NCI-H2227 treated with DMSO at 0.1 percent for 48 hours (cell line): ENCODE measurements around the gene EDAR.
A peak's percentile ranks its signal among the peaks of the same experiment; 100 is the strongest.

Source experiments
- DNase-seq: peaks from one replicate; lab custom pipeline; 2025; lab: John Stamatoyannopoulos, UW

Gene EDAR

DNA sequence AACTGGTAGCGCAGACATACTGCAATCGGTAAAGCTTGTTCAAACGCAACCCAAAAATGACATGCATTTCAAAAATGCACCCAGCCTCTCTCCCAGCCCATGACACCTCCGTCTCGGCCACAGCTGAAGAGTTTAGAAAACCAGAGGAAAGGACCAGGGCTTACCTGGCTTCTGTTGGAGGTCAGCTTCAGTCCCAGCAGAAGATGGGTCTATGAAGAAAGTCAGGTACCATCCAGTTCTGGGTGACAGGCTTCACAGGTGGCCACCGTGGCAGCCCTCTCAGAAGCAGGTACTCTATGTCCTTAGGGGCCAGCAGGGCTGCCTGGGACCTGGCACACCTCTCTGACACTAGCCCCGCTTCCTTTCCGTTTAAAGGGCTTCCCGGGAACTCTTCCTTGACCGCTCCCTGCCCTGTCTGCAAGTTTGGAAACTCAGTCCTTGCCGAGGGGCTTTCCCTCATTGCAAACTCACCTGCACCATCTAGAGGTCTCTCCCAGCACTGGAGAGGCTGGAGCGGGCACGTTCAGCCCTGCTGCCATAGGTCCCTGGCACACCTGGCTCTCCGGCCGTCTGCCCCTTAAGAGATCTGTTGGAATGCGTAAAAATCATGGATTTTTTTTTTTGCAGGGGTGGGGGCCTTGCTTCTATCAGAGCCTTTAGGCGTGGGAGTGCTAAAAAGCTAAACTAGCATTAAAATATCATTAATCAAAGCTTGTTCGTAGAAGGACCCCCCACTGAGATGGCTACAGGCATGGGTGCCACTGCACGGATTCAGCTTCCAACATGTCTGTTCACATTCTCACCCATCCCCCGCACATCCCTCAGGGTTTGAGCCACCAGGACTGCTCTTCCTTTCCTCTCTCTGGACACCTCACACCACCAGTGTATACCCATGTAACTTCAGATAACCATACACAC, at the start of gene EDAR:
TSS of gene EDAR (minus strand) at position 425 of the 918 bp plus-strand sequence. CDS start 58,206 bp downstream, outside the sequence.
- peak; percentile 25 for DNase-seq

DNA sequence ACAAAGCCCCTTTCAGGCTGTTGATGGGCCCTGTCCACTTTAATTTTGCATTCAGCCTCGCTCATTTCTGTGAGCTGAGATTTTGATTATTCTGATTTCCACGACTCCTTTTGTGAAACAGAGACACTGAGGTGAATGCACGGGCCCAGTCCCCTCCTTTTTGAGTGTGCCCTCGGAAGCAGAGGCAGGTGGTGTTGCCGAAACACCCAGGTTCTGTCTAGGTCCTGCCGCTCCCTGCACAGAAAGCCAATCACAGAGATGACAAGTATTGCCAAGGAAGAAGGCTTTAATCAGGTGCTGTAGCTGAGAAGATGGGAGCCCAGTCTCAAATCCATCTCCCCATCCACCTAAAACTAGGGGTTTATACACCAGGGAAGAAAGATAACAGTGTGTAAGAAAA, 44.2 kb upstream of the EDAR start:
- no peak for DNase-seq

DNA sequence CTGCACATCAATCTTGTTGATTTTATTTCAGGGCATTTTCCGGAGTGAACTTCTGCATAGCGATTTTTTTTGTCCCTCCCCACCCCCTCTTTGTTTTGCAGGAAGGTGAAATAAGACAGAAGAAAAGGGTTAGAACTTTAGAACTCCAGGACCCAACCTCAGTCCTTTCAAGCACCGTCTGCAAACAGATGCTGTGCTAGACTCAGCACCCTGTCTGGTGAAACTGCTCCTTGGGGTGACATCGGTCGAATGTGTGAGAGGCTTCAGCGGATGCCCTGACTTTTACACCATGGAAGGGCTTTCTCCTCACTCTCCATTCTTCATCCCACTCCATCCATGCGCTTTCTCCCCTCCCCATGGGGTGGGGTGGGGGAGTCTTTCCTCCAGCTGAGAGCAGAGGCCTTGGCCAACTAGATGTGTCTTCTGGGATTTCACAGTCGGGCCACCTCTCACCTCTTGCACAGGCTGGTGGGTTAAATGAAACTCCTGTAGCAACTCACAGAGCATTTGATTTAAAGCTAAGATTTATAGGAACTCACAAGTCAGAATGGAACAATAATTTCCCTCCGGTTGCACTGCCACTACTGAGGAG, 43.3 kb upstream of the EDAR start:
- DNase-seq: no peak

- no peak for DNase-seq
Observed at GRCh38 chr2:109031476-109032228, 42.6 kb upstream of the EDAR start.

- DNase-seq: no peak
Observed at GRCh38 chr2:109030870-109031475, 42.0 kb upstream of the EDAR start.

DNA sequence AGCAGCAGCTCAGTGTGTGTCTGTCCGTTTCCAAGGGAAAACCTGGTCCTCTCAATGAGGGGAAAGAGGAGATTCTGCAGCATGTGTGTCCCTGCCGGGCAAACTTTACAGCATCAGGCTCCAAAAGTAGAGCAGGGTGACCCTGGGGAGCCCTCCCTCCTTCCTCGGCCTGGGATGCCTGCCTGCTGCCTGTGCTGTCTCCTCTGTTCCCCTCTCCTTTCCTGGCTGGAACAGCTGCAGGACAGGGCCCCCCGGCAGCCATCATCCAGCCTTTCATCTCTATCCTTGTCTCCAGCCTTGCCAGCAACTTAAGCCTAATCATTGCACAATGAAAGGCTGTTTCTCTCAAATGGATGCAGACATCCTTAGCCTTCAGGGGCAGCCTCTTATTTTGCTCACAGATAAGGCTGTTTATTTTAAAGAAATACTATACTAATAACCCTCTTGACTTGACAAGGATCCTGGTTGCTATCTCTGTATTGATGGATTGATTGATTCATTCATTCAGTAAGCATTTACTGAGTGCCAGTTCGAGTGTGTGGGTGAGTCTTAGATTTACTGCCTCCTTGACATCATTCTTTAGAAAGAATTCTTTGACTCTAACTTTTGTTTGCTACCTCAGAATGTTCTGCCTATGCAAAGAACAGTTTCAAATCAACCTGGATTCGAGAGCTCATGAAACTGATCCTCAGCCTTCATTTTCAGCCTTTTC, 40.6 kb upstream of the EDAR start:
- DNase-seq: no peak

- no peak for DNase-seq
Observed at GRCh38 chr2:109028738-109029489, 39.9 kb upstream of the EDAR start.

DNA sequence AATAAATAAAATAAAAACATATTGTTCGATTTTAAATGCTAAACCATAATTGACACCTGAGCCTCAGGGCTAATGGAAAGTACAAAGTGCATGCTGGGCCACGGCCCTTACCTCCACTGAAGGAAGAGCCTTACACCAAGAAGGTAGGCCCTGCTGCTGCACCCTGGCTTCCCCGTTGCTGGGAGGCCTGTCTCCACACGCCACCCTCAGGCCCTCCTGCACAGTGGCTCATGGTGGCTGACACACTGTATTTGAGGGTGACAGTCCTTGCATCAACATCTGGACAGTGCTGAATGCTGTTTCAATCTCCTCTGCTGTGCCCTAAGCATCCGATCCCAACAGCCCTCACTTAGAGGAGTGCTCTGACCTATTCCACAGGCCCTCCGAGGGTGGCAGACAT, 39.3 kb upstream of the EDAR start:
- no peak for DNase-seq

- no peak for DNase-seq
Observed at GRCh38 chr2:109027702-109028101, 38.7 kb upstream of the EDAR start.

DNA sequence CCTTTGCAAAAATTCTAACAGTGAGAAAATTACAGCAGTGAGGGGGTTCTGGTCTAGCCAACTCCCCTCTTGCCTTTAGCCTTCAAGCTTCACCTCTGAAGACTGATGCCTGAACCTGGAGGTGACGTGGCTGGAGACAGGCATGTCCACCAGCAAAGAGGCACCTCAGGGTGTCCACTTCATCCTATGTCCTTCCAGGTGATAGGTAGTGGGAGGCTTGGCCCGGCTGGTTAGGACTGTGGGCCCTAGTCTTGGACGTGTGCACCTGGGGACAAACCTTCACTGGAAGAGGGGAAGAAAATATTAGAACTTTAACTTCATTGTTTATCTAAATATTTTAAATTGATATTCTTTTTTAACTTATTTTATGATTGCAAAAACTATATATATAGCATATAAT, 35.5 kb upstream of the EDAR start:
- DNase-seq: no peak

DNA sequence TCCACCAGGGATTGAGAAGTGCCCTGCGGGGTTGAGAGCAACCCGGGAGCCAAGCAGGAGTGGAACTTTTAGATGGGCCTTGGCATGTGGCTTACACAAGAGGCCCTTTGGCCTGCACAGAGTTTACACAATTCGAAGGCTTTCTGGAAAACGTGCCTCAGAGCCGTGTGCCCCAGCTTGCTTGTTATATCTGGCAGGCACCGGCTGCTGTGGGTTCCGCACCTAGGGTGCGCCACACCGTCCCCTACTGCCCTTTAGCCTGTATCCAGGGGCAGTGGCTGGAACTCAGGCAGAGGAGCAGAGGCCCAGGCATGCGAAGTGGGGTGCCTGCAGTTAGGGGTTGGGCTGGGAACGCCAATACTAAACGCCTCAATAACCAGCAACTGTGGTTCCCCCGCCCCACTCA, 32.9 kb upstream of the EDAR start:
- DNase-seq: no peak

GRCh38 chr2:109020217-109020637, 31.2 kb upstream of the EDAR start:
- no peak for DNase-seq

GRCh38 chr2:109018452-109018851, 29.4 kb upstream of the EDAR start:
- no peak for DNase-seq

DNA sequence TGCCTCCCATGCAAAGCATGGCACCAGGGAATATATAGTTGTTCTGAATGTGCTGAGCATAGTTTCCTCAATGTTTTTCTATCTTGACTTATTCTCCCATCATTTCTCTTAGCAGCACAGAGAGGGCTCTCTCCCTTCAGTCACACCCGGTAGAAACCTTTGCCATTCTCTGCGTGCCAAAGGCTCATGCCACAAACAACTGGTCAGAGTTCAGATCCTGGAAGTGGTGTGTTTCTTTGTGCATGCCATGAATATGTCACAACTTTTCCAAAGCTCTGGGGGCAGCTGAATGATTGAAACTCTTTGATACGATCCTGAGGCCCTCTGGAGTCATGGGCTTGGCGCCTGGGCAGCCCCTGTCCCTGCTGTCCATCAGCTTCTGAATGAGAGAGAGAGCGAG, 28.0 kb upstream of the EDAR start:
- DNase-seq: no peak

DNA sequence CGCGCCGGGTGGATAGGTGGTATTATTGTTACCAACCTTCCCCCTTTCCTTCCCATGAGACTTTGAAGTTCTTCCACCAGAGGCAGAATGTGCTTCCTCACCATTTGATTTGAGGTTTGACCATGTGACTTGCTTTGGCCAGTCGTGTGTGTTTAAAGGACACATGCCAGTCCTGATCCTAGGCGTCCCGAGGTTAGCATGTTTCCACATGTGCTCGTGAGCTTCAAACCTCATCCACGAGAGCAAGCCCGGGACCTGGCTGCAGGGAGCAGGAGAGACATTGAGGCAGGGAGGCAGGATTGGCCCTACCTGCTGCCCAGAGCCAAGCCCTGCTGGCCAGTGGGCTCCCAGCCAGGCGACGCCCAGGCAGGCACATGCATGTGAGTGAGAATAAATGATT, 27.4 kb upstream of the EDAR start:
- DNase-seq: no peak

DNA sequence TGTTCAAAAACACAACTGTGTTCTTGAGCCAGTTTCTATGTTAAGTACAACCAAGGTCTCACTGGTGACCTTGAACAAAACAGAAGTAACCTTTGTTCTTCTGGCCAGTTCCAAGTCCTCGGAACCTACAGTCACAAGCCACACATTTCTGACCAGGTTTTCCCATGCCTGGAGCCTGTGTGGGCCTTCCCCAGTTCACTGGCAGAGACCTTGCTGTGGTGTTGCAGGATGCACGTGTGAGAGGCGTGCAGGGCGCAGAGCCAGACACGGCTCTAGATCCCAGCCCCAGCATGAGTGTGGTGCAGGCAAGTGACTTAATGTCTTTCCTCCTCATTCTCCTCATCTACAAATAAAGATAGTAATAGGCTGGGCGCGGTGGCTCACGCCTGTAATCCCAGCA, 25.5 kb upstream of the EDAR start:
- DNase-seq: no peak

DNA sequence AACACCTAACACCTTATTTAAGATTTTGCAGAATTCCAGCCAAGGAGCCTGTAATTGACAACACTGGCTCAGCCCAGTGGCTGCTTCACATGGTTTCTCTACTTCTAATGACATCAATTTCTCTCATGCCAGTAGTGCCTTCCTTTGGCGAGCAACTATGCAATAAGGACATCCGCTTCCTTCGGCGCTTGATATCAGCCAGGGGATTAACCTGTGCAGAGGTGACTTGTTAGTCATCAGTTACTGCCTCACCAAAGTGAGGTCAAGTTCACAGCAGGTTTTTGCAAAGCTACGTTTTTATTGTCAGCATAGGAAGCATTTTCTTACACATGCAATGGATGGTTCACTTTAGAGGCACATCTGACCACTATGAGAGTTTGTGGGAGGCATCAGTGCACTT, 24.0 kb upstream of the EDAR start:
- DNase-seq: no peak

DNA sequence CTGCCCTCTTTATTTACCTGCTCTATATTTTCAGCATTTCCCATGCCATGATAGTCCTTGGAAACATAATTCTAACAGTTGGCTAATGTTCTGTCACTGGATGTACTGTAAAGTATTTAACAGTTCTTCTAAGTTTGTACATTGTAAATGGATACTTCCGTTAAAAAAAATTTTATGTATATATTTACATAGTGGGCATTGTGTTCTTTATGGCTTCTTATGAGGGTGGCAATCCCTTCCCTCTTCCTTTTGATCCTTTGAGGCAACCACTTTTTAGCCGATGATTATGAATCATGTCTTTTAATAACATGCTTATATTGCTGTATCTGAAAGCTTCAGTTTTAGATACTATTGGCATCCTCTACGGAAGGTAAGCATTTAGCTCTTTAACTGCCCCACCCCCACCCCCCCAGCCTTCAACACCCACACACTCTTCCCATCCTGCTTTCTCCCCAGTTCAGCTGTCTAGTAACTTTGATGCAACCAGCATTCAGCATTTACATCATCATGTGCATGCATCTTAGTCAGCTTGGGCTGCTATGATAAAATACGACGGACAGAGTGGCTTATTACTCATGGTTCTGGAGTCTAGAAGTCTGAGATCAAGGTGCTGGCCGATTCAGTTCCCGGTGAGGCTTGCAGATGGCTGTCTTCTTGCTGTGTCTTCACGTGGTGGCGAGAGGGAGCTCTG, 21.0 kb upstream of the EDAR start:
- no peak for DNase-seq

GRCh38 chr2:109006971-109007370, 18.0 kb upstream of the EDAR start:
- DNase-seq: no peak

DNA sequence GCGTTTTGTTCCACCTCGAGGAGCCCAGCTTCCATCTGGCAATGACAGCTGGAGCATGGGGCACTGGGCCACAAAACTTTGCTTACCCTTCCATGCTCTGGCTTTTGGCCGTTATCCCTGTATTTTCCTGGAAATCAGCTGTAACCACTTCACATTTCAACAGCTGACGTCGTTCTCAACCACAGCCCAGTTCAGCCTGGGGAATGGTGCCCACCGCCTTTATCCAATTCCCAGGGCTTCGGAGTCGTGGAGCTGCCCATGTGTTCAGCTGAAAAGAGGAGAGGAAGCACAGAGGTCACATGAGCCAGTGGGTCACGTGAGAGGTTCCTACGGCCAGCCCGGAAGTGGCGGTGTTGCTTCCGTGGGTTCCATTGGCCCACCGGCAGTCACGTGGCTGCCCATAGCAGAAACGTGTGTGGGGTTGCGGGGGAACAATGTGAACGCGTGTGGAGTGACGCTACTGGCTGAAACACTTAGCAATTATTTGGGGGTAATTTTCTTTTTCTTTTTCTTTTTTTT, 16.7 kb upstream of the EDAR start:
- DNase-seq: no peak
